Measurements from ENCODE around the gene KCNN2.

Gene KCNN2

DNA sequence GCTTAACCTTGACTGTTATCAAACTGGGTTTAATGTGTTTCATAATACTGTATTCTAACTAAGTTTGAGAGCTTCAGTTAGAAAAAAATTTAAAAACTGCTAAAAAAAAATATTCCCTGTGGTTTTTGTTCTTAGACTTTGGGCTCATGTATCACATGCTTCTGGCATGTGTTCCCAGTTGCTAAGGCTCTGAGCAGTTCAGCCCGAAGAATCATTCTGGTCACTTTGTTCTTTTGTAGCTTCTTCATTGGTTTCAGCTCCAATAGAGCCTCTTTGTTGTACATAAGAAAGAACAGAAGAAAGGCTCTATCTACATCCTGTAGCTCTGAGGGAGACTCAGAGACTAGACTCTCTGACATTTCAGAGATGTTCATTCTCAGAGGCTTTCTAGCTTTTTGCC is 25.6 kb downstream of the KCNN2 start:
- Histone ChIP-seq H3K4me3 (ENCODE audit: low read depth, low read length) (no peak overlapping the region), H3K4me1 (no peaks in the 10 kb centered on the region), H3K36me3 (no peaks in the 10 kb centered on the region), H3K27me3 (no peaks in the 10 kb centered on the region; the same call in 1 of the 2 replicates), H3K9me3 (no peaks in the 10 kb centered on the region)
- DNase-seq: no peak
- TF ChIP-seq, protein P1, sequence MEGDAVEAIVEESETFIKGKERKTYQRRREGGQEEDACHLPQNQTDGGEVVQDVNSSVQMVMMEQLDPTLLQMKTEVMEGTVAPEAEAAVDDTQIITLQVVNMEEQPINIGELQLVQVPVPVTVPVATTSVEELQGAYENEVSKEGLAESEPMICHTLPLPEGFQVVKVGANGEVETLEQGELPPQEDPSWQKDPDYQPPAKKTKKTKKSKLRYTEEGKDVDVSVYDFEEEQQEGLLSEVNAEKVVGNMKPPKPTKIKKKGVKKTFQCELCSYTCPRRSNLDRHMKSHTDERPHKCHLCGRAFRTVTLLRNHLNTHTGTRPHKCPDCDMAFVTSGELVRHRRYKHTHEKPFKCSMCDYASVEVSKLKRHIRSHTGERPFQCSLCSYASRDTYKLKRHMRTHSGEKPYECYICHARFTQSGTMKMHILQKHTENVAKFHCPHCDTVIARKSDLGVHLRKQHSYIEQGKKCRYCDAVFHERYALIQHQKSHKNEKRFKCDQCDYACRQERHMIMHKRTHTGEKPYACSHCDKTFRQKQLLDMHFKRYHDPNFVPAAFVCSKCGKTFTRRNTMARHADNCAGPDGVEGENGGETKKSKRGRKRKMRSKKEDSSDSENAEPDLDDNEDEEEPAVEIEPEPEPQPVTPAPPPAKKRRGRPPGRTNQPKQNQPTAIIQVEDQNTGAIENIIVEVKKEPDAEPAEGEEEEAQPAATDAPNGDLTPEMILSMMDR (IDR thresholded peaks at IDR 0.05; ENCODE audit: low read depth, low read length): no peak

DNA sequence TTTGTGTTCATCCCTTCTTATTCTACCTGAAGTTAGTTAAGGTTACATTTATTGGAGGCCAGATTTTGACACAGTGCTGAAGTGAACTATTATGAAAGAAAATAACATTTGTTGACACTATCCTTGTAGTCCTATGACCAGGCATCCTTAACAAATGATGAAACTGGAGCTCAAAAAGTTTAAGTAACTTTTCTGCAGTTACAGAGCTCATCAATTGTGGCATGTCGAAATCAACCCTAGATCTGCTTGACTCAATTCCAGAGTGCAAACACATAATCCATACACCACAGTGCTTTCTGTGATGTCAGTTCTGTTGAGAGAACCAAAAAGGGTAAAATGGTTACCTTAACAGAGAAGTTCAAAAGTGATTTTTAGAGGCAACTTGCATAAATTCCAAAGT is 28.6 kb downstream of the KCNN2 start:
- H3K9me3 ChIP-seq: no peaks in the 10 kb centered on the region
- H3K36me3 ChIP-seq: no peaks in the 10 kb centered on the region
- TF ChIP-seq, protein P1 (IDR thresholded peaks at IDR 0.05; ENCODE audit: low read depth, low read length): no peak
- no peak overlapping the region for H3K4me3 ChIP-seq (ENCODE audit: low read depth, low read length)
- no peaks in the 10 kb centered on the region for H3K27me3 ChIP-seq
- H3K4me1 ChIP-seq: no peaks in the 10 kb centered on the region
- no peak for DNase-seq

DNA sequence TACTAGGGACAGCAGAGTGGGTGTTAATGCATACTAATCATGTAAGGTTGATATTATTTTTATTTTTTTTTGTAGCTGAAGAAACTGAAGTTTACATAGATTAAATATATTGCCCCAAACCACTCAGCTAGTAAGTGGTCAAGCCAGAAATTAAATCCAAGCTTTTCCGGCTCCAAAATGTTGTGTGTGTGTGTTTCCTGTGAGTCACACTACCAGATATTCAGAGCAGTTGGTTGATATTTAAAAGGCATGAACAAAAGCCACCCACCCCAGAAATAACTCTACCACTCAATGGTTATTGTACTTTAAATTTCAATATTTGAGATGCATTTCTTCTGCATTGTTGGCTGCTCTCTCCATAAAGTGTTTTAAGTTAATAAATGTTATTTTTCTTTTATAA is 29.5 kb downstream of the KCNN2 start:
- H3K9me3 ChIP-seq: no peaks in the 10 kb centered on the region
- no peak for DNase-seq

DNA sequence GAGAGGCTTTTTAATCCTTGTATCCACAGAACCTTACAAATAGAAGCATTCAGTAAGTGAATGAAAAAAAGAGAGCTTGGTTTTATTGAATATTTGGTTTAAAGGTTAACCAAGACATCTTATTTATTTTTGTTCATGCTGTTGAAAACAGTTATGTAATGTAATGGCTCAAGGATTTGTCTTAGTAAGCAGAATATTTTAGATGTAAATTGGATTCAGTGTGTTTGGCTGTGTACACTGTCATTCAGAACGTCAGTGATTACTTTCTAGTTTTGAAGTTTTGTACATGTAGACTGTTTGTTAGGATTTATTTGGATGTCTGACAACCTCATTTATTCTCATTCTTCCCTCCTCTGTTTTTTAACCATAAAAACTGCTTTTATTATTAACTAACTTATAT is 31.3 kb downstream of the KCNN2 start:
- H3K4me3 ChIP-seq (ENCODE audit: low read depth, low read length): no peak overlapping the region
- TF ChIP-seq, protein P1 (IDR thresholded peaks at IDR 0.05; ENCODE audit: low read depth, low read length): no peak
- no peaks in the 10 kb centered on the region for H3K4me1 ChIP-seq
- no peaks in the 10 kb centered on the region for H3K9me3 ChIP-seq
- no peaks in the 10 kb centered on the region for H3K27me3 ChIP-seq
- DNase-seq: no peak
- H3K36me3 ChIP-seq: no peaks in the 10 kb centered on the region

More for the DNA sequence above, 29.5 kb downstream of the KCNN2 start:
- TF ChIP-seq, protein P1 (IDR thresholded peaks at IDR 0.05; ENCODE audit: low read depth, low read length): no peak
- Histone ChIP-seq H3K4me3 (ENCODE audit: low read depth, low read length) (no peak overlapping the region), H3K36me3 (no peaks in the 10 kb centered on the region), H3K4me1 (no peaks in the 10 kb centered on the region), H3K27me3 (no peaks in the 10 kb centered on the region)

DNA sequence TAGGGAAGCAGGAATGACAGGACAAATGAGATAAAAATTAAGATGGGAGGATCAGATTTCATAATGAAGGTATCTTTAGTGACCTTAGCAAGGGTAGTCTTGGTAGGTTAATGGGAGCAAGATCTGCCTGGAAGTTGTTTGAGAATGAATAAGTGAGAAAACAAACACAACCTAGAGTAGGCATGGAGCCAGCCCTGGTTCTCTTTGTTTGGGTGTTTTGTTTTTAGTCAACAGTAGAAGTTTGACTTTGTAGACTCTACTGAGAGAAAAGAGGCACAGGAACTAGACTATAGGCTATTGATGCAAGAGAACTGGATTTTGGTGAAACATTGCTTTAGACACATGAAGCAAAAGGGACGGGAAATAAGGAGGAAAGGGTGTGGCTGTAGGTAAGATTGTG is 40.3 kb downstream of the KCNN2 start:
- DNase-seq: no peak
- Histone ChIP-seq H3K27me3 (no peaks in the 10 kb centered on the region), H3K9me3 (no peaks in the 10 kb centered on the region), H3K36me3 (no peaks in the 10 kb centered on the region), H3K4me1 (no peaks in the 10 kb centered on the region), H3K4me3 (ENCODE audit: low read depth, low read length) (no peak overlapping the region)
- TF ChIP-seq, protein P1 (IDR thresholded peaks at IDR 0.05; ENCODE audit: low read depth, low read length): no peak

DNA sequence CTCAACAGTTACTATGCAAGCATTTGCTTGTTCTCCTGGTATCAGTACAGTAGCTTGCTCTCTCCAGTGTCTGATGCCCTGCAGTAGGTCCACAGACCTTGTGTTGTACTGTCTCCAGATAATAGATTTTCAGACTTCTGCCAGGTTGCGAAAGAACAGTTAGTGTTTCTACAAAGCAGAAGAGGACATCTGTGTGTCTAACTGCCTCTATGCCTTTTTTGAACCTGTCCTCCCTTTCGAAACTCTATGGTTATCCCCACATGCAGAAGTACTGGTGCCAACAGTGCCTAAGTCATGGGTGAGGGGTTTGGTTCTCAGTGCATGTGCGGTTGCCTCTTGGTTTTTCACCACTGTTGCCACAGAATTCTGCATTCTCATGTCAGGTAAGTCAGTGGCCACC is 45.9 kb downstream of the KCNN2 start:
- Histone ChIP-seq H3K4me1 (no peaks in the 10 kb centered on the region), H3K9me3 (no peaks in the 10 kb centered on the region), H3K36me3 (no peaks in the 10 kb centered on the region), H3K4me3 (ENCODE audit: low read depth, low read length) (no peak overlapping the region), H3K27me3 (no peaks in the 10 kb centered on the region)
- TF ChIP-seq, protein P1 (IDR thresholded peaks at IDR 0.05; ENCODE audit: low read depth, low read length): no peak
- no peak for DNase-seq
